ENCODE data around the gene SYNJ1. TPM values are rescaled to one million over a fixed set of nuclear protein-coding genes. Genes with fewer than 3 reads are reported as not detected.
"Not testable (repeated sequence)": the region's sequence is repeated elsewhere in the genome, so short reads cannot be mapped to it uniquely, and the experiment has no call there.

The SYNJ1 gene
- total RNA-seq, 3 donors from 2014 or later (not counting 1 experiment from before 2014, with no cell fraction given), result 16.2 to 22.4 (median 20.1) TPM

DNA sequence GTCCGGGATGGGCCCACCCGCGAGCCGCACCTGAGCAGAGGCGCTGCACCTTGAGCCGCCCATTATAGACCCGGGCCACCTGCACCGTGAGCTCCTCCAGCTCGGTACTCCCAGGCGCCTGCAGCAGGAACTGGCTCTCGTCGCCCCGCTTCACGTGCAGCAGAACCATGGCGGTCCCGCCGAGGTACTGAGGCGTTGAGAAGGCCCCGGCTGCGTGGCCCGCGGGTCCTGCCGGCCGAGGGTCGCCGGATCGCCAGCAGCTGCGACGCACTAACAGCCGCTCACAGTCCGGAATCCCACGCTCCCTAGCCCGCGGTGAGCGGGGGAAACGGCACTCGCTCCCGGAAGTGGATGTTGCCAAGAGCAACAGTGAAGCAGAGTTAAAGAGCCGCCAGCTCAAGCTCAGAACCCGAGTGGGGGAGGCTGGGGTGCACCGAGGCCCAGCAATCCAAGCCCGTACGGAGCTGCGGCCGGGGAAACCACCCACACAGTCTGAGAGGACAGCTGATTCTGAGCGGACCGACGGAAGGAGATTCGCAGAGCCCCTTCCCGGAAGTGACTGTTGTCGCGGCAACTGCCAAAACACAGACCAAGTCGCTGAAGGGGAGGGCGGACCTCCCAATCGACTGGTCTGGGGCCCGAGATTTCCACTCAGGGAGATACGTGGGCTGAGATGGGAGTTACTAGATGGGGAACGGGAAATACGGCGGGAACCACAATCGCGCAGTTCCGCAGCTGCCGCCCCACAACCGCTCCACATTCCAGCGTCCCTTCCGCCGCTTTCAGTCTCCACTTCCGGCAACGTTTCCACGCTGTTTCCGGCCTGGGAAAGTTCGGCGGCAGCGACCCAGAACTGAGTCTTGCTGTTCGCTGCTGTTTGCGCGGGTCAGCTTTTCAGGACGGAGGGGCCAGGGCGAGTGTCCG lies 115.5 kb downstream of the SYNJ1 start, which contains the start of gene CFAP298:
TSS of gene CFAP298 (minus strand) at position 303 of the 924 bp plus-strand sequence. CDS start at position 169, 134 bp downstream.
- H3K27me3 Mint-ChIP-seq (ENCODE audit: low read depth in 2 of 2), result peaks cover 0 to 11% of the 10 kb centered on the region in 2 donors
- peaks cover 18% of the 10 kb centered on the region for H3K4me1 ChIP-seq (ENCODE audit: control insufficient read depth, insufficient read depth, low read length)
- WGBS (ENCODE audit: insufficient coverage), result under 1% methylated on average over 81 of the region's 81 CpGs
- intact Hi-C loops (cut with micrococcal nuclease), result loop anchor here (1.0 to 5.0 kb wide), 5 partner anchors 43 to 880 kb away; partner anchors contain the start of genes PAXBP1, SCAF4, SYNJ1 and URB1
- H3K27me3 ChIP-seq (ENCODE audit: control insufficient read depth, insufficient read depth, low read length), result no peaks in the 10 kb centered on the region
- H3K27ac ChIP-seq (ENCODE audit: low read length), result peak within 1 kb of the TSS; percentile 87
- H3K4me3 Mint-ChIP-seq, result peak within 1 kb of the TSS; percentile 96
- H3K36me3 Mint-ChIP-seq, result no peaks in the 10 kb centered on the region
- peak; percentile 92 to 99 (median 94) for ATAC-seq
- H3K9me3 Mint-ChIP-seq, result no peaks in the 10 kb centered on the region
- H3K4me1 Mint-ChIP-seq, result peaks cover 14 to 20% of the 10 kb centered on the region in 2 donors
- peak within 1 kb of the TSS; percentile 95 to 97 for H3K27ac Mint-ChIP-seq
- no peaks in the 10 kb centered on the region for H3K9me3 ChIP-seq (ENCODE audit: control insufficient read depth, insufficient read depth, low read length)
- DNase-seq, result peak; percentile 86 to 97
- no peak for TF ChIP-seq CTCF (IDR thresholded peaks at IDR 0.05)
- H3K4me3 ChIP-seq (ENCODE audit: low read length), result peak within 1 kb of the TSS; percentile 85
- H3K36me3 ChIP-seq (ENCODE audit: control insufficient read depth, insufficient read depth, low read length), result peaks cover 15% of the 10 kb centered on the region

DNA sequence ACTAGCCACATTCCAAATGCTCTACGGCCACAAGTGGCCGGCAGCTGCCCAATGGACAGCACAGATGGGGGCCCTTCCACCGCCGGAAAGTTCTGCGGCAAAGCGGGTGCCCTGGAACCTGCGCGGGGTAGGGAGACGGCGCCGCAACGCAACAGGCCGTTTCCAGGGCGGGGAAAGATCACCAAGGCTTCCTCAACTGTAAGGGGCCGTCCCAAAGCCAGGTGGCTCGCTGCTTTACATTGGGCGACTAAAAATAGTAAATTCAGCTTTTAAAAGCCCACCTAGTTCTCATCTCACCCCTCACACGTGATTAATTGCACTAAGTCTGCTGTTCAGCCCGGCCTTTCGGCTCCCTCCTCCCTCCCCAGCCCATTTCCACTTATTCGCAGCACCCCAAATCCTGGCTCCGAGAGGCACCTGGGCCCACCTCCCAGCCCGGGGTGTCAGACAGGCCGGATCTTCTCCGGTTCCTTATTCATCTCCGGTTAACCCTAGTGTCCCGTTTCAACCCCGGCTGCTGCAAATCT lies 116.3 kb downstream of the SYNJ1 start:
- intact Hi-C loops (cut with micrococcal nuclease), result loop anchor here (5.0 kb wide), 2 partner anchors 161 to 879 kb away; partner anchors contain the start of genes PAXBP1 and SCAF4
- Mint-ChIP-seq H3K36me3 (no peaks in the 10 kb centered on the region), H3K27ac (peak overlapping the region; percentile 95 to 97), H3K4me1 (peaks cover 14 to 20% of the 10 kb centered on the region in 2 donors), H3K4me3 (peak overlapping the region; percentile 96), H3K9me3 (no peaks in the 10 kb centered on the region), H3K27me3 (ENCODE audit: low read depth in 2 of 2) (peaks cover 0 to 10% of the 10 kb centered on the region in 2 donors)
- no peaks in the 10 kb centered on the region for H3K9me3 ChIP-seq (ENCODE audit: control insufficient read depth, insufficient read depth, low read length)
- H3K36me3 ChIP-seq (ENCODE audit: control insufficient read depth, insufficient read depth, low read length), result peaks cover 20% of the 10 kb centered on the region
- no peak for ATAC-seq
- peak overlapping the region; percentile 85 for H3K4me3 ChIP-seq (ENCODE audit: low read length)
- peak overlapping the region; percentile 87 for H3K27ac ChIP-seq (ENCODE audit: low read length)
- WGBS (ENCODE audit: insufficient coverage), result 0% methylated on average over 28 of the region's 28 CpGs
- no peak for TF ChIP-seq CTCF (IDR thresholded peaks at IDR 0.05)
- peak; percentile 21 to 55 for DNase-seq
- H3K27me3 ChIP-seq (ENCODE audit: control insufficient read depth, insufficient read depth, low read length), result no peaks in the 10 kb centered on the region
- peaks cover 18% of the 10 kb centered on the region for H3K4me1 ChIP-seq (ENCODE audit: control insufficient read depth, insufficient read depth, low read length)

GRCh38 chr21:32610940-32611339 lies 116.9 kb downstream of the SYNJ1 start:
- not testable (repeated sequence) for H3K27me3 ChIP-seq (ENCODE audit: control insufficient read depth, insufficient read depth, low read length); H3K9me3 Mint-ChIP-seq; H3K27ac ChIP-seq (ENCODE audit: low read length); ATAC-seq; H3K27me3 Mint-ChIP-seq (ENCODE audit: low read depth in 2 of 2); H3K27ac Mint-ChIP-seq; H3K9me3 ChIP-seq (ENCODE audit: control insufficient read depth, insufficient read depth, low read length); DNase-seq; H3K36me3 Mint-ChIP-seq; H3K4me3 ChIP-seq (ENCODE audit: low read length)
- Histone ChIP-seq H3K36me3 (ENCODE audit: control insufficient read depth, insufficient read depth, low read length) (peaks cover 26% of the 10 kb centered on the region), H3K4me1 (ENCODE audit: control insufficient read depth, insufficient read depth, low read length) (peaks cover 18% of the 10 kb centered on the region)
- peaks cover 14 to 23% of the 10 kb centered on the region in 2 donors for H3K4me1 Mint-ChIP-seq
- 90% methylated on average over 15 of the region's 17 CpGs for WGBS (ENCODE audit: insufficient coverage)
- intact Hi-C loops (cut with micrococcal nuclease), result loop anchor here (5.0 kb wide), 2 partner anchors 161 to 879 kb away; partner anchors contain the start of genes PAXBP1 and SCAF4
- H3K4me3 Mint-ChIP-seq, result peak overlapping the region; percentile 50

DNA sequence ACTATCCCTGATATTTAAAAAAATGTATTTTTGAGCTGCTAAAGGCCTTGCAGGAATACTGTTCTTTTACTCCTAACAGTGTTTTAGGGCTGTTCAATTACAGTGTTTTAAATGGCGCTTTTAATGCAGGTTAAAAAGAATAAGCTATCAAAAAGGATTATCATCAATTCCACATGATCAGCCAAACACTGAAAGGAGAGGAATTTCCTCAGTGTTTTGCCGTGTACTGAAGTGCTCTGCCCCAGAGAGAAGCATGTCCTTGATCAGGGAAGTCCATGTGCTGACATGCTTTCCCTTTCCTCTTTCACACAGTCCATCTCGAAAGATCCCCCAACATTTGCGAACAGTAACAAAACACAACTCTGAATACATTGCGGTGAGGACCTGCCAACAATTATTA lies 119.0 kb downstream of the SYNJ1 start:
- H3K4me1 ChIP-seq (ENCODE audit: control insufficient read depth, insufficient read depth, low read length), result peaks cover 18% of the 10 kb centered on the region
- no peaks in the 10 kb centered on the region for H3K27me3 Mint-ChIP-seq (ENCODE audit: low read depth in 2 of 2)
- 98% methylated on average over 5 of the region's 5 CpGs for WGBS (ENCODE audit: insufficient coverage)
- no peak for ATAC-seq
- no peaks in the 10 kb centered on the region for H3K27me3 ChIP-seq (ENCODE audit: control insufficient read depth, insufficient read depth, low read length)
- peaks cover 14 to 29% of the 10 kb centered on the region in 2 donors for H3K4me1 Mint-ChIP-seq
- no peak overlapping the region for H3K27ac Mint-ChIP-seq
- H3K9me3 ChIP-seq (ENCODE audit: control insufficient read depth, insufficient read depth, low read length), result no peaks in the 10 kb centered on the region
- no peak for DNase-seq
- no peak for TF ChIP-seq CTCF (IDR thresholded peaks at IDR 0.05)
- intact Hi-C loops (cut with micrococcal nuclease), result no loop called here
- H3K36me3 ChIP-seq (ENCODE audit: control insufficient read depth, insufficient read depth, low read length), result peaks cover 45% of the 10 kb centered on the region
- H3K4me3 ChIP-seq (ENCODE audit: low read length), result no peak overlapping the region
- no peak overlapping the region for H3K4me3 Mint-ChIP-seq
- no peak overlapping the region for H3K27ac ChIP-seq (ENCODE audit: low read length)
- H3K9me3 Mint-ChIP-seq, result no peaks in the 10 kb centered on the region
- peaks cover 19% of the 10 kb centered on the region for H3K36me3 Mint-ChIP-seq
